GM18499 (cell line): ENCODE data around the gene HMGA1.

ENCODE experiments used
- ATAC-seq: cut with Tn5 transposase; IDR thresholded peaks from one replicate; pipeline ENCODE4 v1.9.1; 2021; ENCODE audit warnings: moderate number of reproducible peaks; ENCODE audit not compliant: insufficient read depth, unreplicated experiment

Gene HMGA1

DNA sequence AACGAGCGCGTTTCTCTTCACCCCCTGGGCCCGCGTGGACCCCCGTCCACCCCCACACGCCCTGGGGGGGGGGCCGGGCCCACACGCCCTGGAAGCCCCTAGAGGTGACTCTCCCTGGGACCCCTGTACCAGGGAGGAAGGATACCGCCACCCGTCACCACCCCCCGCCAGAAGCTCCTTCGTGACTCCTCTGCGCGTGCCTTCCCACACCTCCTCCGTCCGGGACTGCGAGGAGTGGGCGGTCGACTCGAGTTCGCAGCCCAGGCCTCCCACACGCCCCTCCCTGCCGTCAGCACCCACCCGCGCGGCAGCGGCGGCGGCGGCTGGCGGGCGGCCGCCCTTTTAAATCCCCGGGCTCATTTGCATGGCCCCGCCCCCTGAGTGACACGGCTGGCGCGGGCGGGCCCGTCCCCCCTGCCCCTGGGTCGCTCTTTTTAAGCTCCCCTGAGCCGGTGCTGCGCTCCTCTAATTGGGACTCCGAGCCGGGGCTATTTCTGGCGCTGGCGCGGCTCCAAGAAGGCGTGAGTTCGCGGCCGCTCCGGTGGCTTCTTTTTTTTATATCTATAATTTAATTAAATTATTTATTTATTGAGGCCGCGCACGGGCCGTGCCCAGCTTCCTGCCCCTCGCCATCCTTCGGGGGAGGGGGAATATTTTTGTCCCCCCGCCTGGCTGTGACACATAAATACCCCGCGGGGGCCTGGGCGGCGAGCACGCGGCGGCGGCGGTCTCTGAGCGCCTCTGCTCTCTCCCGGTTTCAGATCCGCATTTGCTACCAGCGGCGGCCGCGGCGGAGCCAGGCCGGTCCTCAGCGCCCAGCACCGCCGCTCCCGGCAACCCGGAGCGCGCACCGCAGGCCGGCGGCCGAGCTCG lies at the start of gene HMGA1:
TSS of gene HMGA1 (plus strand) at position 431 of the 873 bp plus-strand sequence. CDS start 3,908 bp downstream, outside the sequence.
- no peak for ATAC-seq

- no peak for ATAC-seq
These were observed 46.7 kb upstream of the HMGA1 start for GRCh38 chr6:34189806-34190503.

DNA sequence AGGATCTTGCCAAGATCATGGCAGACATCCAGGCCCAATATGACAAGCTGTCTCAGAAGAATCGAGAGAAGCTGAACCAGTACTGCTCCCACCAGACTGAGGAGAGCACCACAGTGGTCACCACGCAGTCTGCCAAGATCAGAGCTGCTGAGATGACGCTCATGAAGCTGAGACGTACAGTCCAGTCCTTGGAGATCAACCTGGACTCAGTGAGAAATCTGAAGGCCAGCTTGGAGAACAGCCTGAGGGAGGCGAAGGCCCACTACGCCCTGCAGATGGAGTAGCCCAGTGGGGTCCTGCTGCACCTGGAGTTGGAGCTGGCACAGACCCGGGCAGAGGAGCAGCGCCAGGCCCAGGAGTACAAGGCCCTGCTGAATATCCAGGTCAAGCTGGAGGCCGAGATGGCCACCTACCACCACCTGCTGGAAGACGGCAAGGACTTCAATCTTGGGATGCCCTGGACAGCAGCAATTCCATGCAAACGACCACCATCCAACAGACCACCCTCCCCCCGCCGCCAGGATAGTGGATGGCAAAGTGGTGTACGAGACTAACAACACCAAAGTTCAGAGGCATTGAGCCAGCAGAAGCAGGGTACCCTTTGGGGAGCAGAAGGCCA lies 46.1 kb upstream of the HMGA1 start:
- ATAC-seq, result no peak

DNA sequence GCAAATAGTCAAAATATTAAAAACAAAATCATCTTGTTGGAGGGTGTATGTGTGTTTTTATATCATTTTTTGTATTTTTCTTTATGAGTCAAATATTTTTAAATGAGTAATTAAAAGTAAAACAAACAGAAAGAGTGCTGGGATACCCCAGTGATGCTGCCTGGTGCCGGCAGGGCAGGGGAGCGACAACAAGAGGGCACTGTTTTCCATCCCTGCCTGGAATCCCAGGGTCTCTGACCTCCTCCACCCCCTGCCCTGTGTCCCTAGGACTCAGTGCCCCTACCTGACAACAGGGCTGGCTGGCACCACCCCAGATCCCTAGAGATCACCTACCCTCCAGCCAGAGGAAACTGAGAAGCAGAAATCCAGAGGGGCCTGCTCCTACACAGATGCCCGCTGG lies 41.9 kb upstream of the HMGA1 start:
- ATAC-seq, result no peak

- ATAC-seq, result no peak
These were observed 41.0 kb upstream of the HMGA1 start for GRCh38 chr6:34195726-34196115.

- ATAC-seq, result no peak
These were observed 40.4 kb upstream of the HMGA1 start for GRCh38 chr6:34196116-34196832.

DNA sequence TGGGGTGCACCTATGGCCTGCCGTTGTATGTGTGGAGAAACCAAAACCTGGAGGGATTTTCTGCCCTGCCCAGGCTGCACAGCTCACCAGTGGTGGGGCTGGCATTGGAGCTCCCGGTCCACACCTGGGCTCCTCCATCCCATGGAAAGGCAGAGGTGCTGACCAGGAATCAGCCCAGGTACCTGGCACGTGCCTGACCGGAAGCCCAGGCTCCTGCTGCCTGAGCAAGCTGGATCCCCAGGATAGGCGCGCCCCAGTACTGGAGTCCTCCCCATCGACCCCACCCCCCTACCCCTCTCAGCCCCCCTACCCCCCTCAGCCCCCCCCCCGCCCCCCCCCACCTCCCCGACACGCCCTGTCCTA lies 39.9 kb upstream of the HMGA1 start:
- ATAC-seq, result no peak

- no peak for ATAC-seq
These were observed 36.2 kb upstream of the HMGA1 start for GRCh38 chr6:34200340-34200971.

GRCh38 chr6:34201455-34202107 lies 35.1 kb upstream of the HMGA1 start:
- no peak for ATAC-seq

GRCh38 chr6:34202329-34203201 lies 34.1 kb upstream of the HMGA1 start:
- no peak for ATAC-seq

GRCh38 chr6:34204693-34205092 lies 32.0 kb upstream of the HMGA1 start:
- ATAC-seq, result no peak

DNA sequence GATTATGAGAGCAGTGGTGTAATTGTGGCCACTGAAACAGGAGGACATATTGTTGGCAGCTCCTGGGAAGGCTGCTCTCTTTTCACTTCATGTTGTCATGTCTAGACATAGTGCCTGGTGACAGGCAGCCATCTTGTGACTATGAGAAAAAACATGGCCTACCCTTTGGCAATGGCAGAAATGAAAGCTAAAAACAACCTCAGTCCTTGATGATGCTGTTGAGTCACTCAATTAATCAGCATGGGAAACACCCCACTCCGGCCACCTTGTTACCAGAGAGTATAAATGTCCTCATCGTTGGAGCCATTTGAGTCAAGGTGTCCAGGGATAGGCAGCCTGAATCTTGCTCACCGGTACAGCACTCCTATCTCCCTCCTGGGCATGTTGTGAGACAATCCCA lies 31.2 kb upstream of the HMGA1 start:
- ATAC-seq, result no peak

- ATAC-seq, result no peak
These were observed 30.8 kb upstream of the HMGA1 start for GRCh38 chr6:34205916-34206315.

DNA sequence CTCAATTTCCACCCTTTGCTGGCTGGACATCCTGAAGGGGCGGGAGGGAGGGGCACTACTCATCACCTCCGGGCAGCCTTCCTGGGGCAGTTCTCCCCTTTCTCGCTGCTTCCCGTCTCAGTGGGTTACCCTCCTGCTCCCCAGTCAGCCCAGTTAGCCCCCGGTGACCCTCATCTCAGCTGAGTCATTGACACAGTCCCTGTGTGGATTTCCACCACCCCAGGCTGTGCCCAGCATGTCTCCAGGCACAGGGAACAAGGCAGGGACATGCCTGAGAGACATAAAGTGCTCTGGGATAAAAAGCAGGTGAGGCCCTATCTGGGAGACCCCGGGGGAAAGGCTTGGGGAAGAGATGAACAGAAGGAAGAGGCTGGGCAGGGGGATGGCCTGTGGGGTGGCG lies 29.9 kb upstream of the HMGA1 start:
- no peak for ATAC-seq

- no peak for ATAC-seq
These were observed 28.8 kb upstream of the HMGA1 start for GRCh38 chr6:34207695-34208443.

DNA sequence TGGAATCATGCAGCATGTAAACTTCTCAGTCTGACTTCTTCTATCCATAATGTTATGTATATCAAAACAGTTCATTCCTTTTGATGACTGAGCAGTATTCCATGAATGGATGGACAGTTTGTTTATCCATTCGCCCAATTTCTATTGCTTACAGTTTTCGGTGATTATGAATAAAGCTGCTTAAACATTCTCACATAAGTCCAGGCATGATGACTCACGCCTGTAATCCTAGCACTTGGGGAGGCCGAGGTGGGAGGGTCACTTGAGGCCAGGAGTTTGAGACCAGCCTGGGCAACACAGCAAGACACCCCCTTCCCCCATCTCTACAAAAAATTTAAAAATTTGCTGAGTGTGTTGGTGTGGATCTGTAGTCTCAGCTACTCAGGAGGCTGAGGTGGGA lies 22.9 kb upstream of the HMGA1 start:
- no peak for ATAC-seq

GRCh38 chr6:34218691-34219090 lies 18.0 kb upstream of the HMGA1 start:
- no peak for ATAC-seq

GRCh38 chr6:34223381-34223955 lies 13.2 kb upstream of the HMGA1 start:
- ATAC-seq, result no peak
